Neutrophil (primary cell): Measurements from ENCODE around the gene BMPR1A.

Experiments used
- H3K27ac ChIP-seq: fragments of 200-600 bp; sonication (generic); 2 replicates; pipeline ENCODE4 v1.5.1; 2016; ENCODE audit warnings: mild to moderate bottlenecking, moderate library complexity
- H3K27me3 ChIP-seq: fragments of 200-600 bp; sonication (generic); 2 replicates; pipeline ENCODE4 v1.6.0; 2016; ENCODE audit warnings: mild to moderate bottlenecking
- H3K36me3 ChIP-seq: fragments of 200-600 bp; sonication (generic); 2 replicates; pipeline ENCODE4 v1.5.1; 2017
- H3K4me1 ChIP-seq, 2 experiments: fragments of 200-600 bp in 1 of 2; sonication (generic) in 1 of 2; 1 replicate in 1 of 2; 2 replicates in 1 of 2; pipeline versions ENCODE4 v1.5.1 to v1.6.1; 2013 to 2016; ENCODE audit warnings: low read depth in 1 of 2, low read length in 1 of 2, mild to moderate bottlenecking in 1 of 2, moderate library complexity in 1 of 2; ENCODE audit not compliant: control insufficient read depth in 1 of 2, insufficient read depth in 1 of 2
- H3K4me3 ChIP-seq, 2 experiments: fragments of 200-600 bp in 1 of 2; sonication (generic) in 1 of 2; 1 replicate in 1 of 2; 2 replicates in 1 of 2; pipeline ENCODE4 v1.5.1; 2013 to 2016; ENCODE audit warnings: low read depth in 1 of 2, low read length in 1 of 2, mild to moderate bottlenecking in 1 of 2, moderate library complexity in 1 of 2
- H3K9me3 ChIP-seq: fragments of 200-600 bp; sonication (generic); 2 replicates; pipeline ENCODE4 v1.5.1; 2016
- CTCF ChIP-seq: fragments of 200-600 bp; sonication (generic); IDR thresholded peaks from 2 replicates; pipeline ENCODE4 v1.5.1; 2016; ENCODE audit warnings: antibody characterized with exemption

BMPR1A gene

DNA sequence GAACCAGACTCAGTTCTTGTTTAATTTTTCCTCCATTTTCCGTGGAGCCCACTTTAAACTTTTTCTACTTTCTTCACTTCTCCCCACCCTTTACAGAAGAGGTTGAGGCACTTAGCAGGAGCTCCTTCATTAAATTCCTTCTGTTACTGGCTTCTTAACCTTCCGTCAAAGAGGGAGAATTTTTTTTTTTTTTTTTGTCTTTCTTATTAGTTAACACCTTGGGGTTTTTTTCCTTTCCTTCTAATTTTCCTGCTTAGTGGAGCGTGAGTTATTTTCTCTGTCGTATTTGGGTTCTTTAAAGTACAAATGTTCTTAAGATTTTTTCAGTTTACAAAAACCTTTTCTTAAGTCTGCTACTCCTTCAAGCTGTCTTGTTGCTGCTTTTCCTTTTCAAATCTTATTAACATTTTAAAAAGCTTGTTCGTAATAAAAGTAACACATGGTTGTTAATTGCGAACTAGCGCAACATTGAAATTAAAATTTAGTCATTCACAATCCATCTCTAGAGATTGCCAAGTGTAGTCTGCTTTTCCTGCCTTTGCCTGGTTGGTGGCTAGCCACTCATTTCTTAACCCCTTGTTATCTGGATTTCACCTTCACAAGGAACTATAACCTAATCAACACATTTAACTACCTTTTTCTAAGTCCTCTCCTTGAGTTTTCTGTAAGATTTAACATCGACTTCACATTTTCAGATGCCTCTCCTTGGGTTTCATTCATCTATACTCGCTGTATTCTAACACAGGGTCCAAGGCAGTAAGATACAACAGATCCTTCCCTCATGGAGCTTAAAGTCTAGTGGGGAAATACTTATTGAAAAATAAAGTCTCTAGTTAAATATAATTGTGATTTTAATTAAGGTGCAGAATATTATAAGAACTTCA, 2.0 kb downstream of the BMPR1A start:
- H3K36me3 ChIP-seq: no peaks in the 10 kb centered on the region
- no peaks in the 10 kb centered on the region for H3K9me3 ChIP-seq
- H3K27me3 ChIP-seq: peaks cover 100% of the 10 kb centered on the region
- peaks cover 11 to 18% of the 10 kb centered on the region in 2 experiments for H3K4me1 ChIP-seq
- H3K4me3 ChIP-seq: no peak overlapping the region
- TF ChIP-seq CTCF: no peak
- no peak overlapping the region for H3K27ac ChIP-seq

DNA sequence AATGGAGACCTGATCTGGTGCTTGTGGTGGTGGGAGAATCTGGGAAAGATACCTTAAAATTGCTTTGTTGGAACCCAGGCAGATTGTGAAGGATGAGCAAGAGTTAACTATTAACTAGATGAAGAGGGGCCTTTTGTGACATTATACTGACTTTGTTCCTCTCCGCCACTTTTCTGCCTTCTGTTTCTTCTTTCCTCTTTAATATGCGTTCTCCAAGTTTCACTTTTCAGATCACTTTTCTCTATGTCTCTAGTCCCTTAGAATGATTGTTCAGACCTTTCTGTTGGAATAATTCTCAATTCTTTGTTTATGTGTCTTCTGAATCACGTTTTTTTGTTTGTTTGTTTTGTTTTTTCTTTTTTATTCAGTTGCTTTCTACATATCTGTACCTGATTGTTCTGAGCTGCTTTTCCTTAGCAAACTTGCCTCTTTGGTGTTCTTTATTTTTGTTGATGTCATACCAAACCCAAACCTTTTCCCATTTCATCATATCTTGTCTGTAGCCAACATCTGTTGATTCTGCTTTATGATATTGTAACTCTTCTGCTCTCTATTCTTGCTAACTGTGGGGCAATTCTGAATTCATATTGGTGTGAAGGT, 2.8 kb downstream of the BMPR1A start:
- H3K27me3 ChIP-seq: peaks cover 98% of the 10 kb centered on the region
- no peaks in the 10 kb centered on the region for H3K36me3 ChIP-seq
- H3K4me1 ChIP-seq: peaks cover 11 to 18% of the 10 kb centered on the region in 2 experiments
- H3K4me3 ChIP-seq: no peak overlapping the region
- no peaks in the 10 kb centered on the region for H3K9me3 ChIP-seq
- TF ChIP-seq CTCF: no peak
- no peak overlapping the region for H3K27ac ChIP-seq

- no peak overlapping the region for H3K4me3 ChIP-seq
- H3K36me3 ChIP-seq: no peaks in the 10 kb centered on the region
- no peaks in the 10 kb centered on the region for H3K9me3 ChIP-seq
- TF ChIP-seq CTCF: no peak
- peaks cover 68% of the 10 kb centered on the region for H3K27me3 ChIP-seq
- H3K4me1 ChIP-seq: peaks cover 0 to 9% of the 10 kb centered on the region in 2 experiments
- H3K27ac ChIP-seq: no peak overlapping the region
Observed at GRCh38 chr10:86763404-86763803, 7.0 kb downstream of the BMPR1A start.

GRCh38 chr10:86765548-86765947, 9.1 kb downstream of the BMPR1A start:
- Histone ChIP-seq H3K4me3 (no peak overlapping the region), H3K36me3 (no peaks in the 10 kb centered on the region), H3K27me3 (peaks cover 68% of the 10 kb centered on the region), H3K27ac (no peak overlapping the region), H3K9me3 (no peaks in the 10 kb centered on the region), H3K4me1 (peaks cover 0 to 9% of the 10 kb centered on the region in 2 experiments)
- TF ChIP-seq CTCF: no peak

DNA sequence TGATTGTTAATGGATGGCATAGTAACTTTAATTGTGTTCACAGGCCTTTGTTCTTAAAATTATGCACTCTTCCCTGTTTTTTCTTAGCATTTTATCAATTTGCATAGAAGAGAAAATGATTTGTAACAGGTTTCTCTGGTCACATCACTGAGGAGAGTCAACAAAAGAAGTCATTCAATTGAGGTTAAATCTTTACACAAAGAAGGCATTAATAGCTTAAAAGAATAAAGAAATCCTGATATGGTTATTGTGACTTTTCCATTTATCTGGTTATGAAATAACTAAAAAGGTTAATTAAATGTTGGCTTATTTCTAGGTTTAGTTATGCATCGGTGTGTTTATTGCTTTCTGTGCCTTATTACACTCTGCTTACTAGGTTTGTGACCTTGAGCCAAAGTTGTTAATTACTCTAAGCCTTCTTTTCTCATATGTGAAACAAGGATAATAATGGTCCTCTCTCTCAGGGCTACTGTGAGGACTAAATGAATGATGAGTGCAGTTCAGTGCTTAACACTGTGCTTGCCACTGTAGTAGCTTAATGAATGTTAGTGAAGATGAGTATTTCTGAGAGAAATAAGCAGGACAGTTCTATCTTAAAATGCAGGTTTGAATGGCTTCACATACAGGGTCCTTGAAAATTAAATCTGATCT, 12.1 kb downstream of the BMPR1A start:
- H3K27me3 ChIP-seq: peaks cover 60% of the 10 kb centered on the region
- H3K27ac ChIP-seq: no peak overlapping the region
- H3K4me3 ChIP-seq: no peak overlapping the region
- H3K9me3 ChIP-seq: no peaks in the 10 kb centered on the region
- TF ChIP-seq CTCF: no peak
- no peaks in the 10 kb centered on the region for H3K36me3 ChIP-seq
- H3K4me1 ChIP-seq: peaks cover 0 to 9% of the 10 kb centered on the region in 2 experiments
